ENCODE data around the gene ALOX12B. TPM values are rescaled to one million over a fixed set of nuclear protein-coding genes. Genes with fewer than 3 reads are reported as not detected.

The ALOX12B gene
- polyA plus RNA-seq, 3 donors from 2014 or later: 0.17 TPM; not detected in 2

- no peaks in the 10 kb centered on the region for H3K36me3 Mint-ChIP-seq
Observed at GRCh38 chr17:8073627-8074484, 13.7 kb downstream of the ALOX12B start.

GRCh38 chr17:8072729-8073461, 14.6 kb downstream of the ALOX12B start:
- Mint-ChIP-seq H3K27ac (peak overlapping the region in 3 of 6 donors; percentile 33 to 86 (median 75)), H3K4me3 (peak overlapping the region; percentile 42 to 72 (median 65)), H3K36me3 (no peaks in the 10 kb centered on the region), H3K27me3 (ENCODE audit: low read depth in 3 of 3) (peaks cover 12 to 32% (median 25%) of the 10 kb centered on the region in 3 donors), H3K4me1 (peaks cover 17 to 22% of the 10 kb centered on the region in 2 donors), H3K9me3 (peaks cover 0 to 2% (median 0%) of the 10 kb centered on the region in 6 donors)
- no peak for DNase-seq

More at GRCh38 chr17:8073627-8074484, 13.7 kb downstream of the ALOX12B start:
- Mint-ChIP-seq H3K9me3 (peaks cover 0 to 2% (median 0%) of the 10 kb centered on the region in 6 donors), H3K4me3 (peak overlapping the region; percentile 31 to 75 (median 71)), H3K4me1 (peaks cover 17 to 22% of the 10 kb centered on the region in 2 donors), H3K27me3 (ENCODE audit: low read depth in 3 of 3) (peaks cover 11 to 30% (median 25%) of the 10 kb centered on the region in 3 donors), H3K27ac (peak overlapping the region in 5 of 6 donors; percentile 47 to 84 (median 68))
- peak; percentile 71 to 76 (median 72) for DNase-seq

GRCh38 chr17:8072341-8072728, 15.2 kb downstream of the ALOX12B start:
- H3K27ac Mint-ChIP-seq: peak overlapping the region in 2 of 6 donors; percentile 33 to 86
- peaks cover 0 to 2% (median 0%) of the 10 kb centered on the region in 6 donors for H3K9me3 Mint-ChIP-seq
- DNase-seq: no peak
- peak overlapping the region; percentile 42 to 72 (median 65) for H3K4me3 Mint-ChIP-seq
- peaks cover 12 to 35% (median 24%) of the 10 kb centered on the region in 3 donors for H3K27me3 Mint-ChIP-seq (ENCODE audit: low read depth in 3 of 3)
- no peaks in the 10 kb centered on the region for H3K36me3 Mint-ChIP-seq
- peaks cover 17 to 22% of the 10 kb centered on the region in 2 donors for H3K4me1 Mint-ChIP-seq

GRCh38 chr17:8071496-8071895, 16.0 kb downstream of the ALOX12B start:
- Mint-ChIP-seq H3K4me3 (no peak overlapping the region), H3K36me3 (no peaks in the 10 kb centered on the region), H3K27me3 (ENCODE audit: low read depth in 3 of 3) (peaks cover 12 to 35% (median 23%) of the 10 kb centered on the region in 3 donors), H3K9me3 (peaks cover 0 to 2% (median 0%) of the 10 kb centered on the region in 6 donors), H3K4me1 (peaks cover 17 to 22% of the 10 kb centered on the region in 2 donors), H3K27ac (no peak overlapping the region)
- DNase-seq: no peak

GRCh38 chr17:8069587-8069860, 18.0 kb downstream of the ALOX12B start:
- no peak for DNase-seq
- Mint-ChIP-seq H3K27me3 (ENCODE audit: low read depth in 3 of 3) (peaks cover 10 to 37% (median 22%) of the 10 kb centered on the region in 3 donors), H3K27ac (no peak overlapping the region), H3K4me1 (peaks cover 15 to 22% of the 10 kb centered on the region in 2 donors), H3K9me3 (peaks cover 0 to 2% (median 0%) of the 10 kb centered on the region in 6 donors), H3K36me3 (no peaks in the 10 kb centered on the region), H3K4me3 (no peak overlapping the region)

GRCh38 chr17:8068736-8069586, 18.6 kb downstream of the ALOX12B start:
- Mint-ChIP-seq H3K9me3 (peaks cover 0 to 2% (median 0%) of the 10 kb centered on the region in 6 donors), H3K27ac (no peak overlapping the region), H3K4me1 (peaks cover 14 to 18% of the 10 kb centered on the region in 2 donors), H3K4me3 (no peak overlapping the region), H3K27me3 (ENCODE audit: low read depth in 3 of 3) (peaks cover 10 to 33% (median 18%) of the 10 kb centered on the region in 3 donors), H3K36me3 (no peaks in the 10 kb centered on the region)
- DNase-seq: no peak

GRCh38 chr17:8067806-8068205, 19.7 kb downstream of the ALOX12B start:
- Mint-ChIP-seq H3K36me3 (no peaks in the 10 kb centered on the region), H3K4me1 (peaks cover 4 to 6% of the 10 kb centered on the region in 2 donors), H3K27me3 (ENCODE audit: low read depth in 3 of 3) (peaks cover 11 to 32% (median 15%) of the 10 kb centered on the region in 3 donors), H3K27ac (no peak overlapping the region), H3K4me3 (no peak overlapping the region), H3K9me3 (peaks cover 0 to 2% (median 0%) of the 10 kb centered on the region in 6 donors)
- no peak for DNase-seq

- Mint-ChIP-seq H3K27me3 (ENCODE audit: low read depth in 3 of 3) (peaks cover 10 to 30% (median 15%) of the 10 kb centered on the region in 3 donors), H3K4me1 (no peaks in the 10 kb centered on the region), H3K9me3 (peaks cover 0 to 2% (median 0%) of the 10 kb centered on the region in 6 donors), H3K4me3 (no peak overlapping the region), H3K36me3 (no peaks in the 10 kb centered on the region), H3K27ac (no peak overlapping the region)
- no peak for DNase-seq
Observed at GRCh38 chr17:8066841-8067775, 20.4 kb downstream of the ALOX12B start.

- H3K27ac Mint-ChIP-seq: no peak overlapping the region
Observed at GRCh38 chr17:8064561-8065019, 22.9 kb downstream of the ALOX12B start.

GRCh38 chr17:8063761-8064534, 23.6 kb downstream of the ALOX12B start:
- Mint-ChIP-seq H3K9me3 (no peaks in the 10 kb centered on the region), H3K27me3 (ENCODE audit: low read depth in 3 of 3) (peaks cover 19 to 26% (median 19%) of the 10 kb centered on the region in 3 donors), H3K27ac (no peak overlapping the region), H3K4me1 (no peaks in the 10 kb centered on the region), H3K36me3 (no peaks in the 10 kb centered on the region), H3K4me3 (no peak overlapping the region)
- no peak for DNase-seq

More at GRCh38 chr17:8064561-8065019, 22.9 kb downstream of the ALOX12B start:
- no peak for DNase-seq
- peaks cover 16 to 25% (median 19%) of the 10 kb centered on the region in 3 donors for H3K27me3 Mint-ChIP-seq (ENCODE audit: low read depth in 3 of 3)
- H3K9me3 Mint-ChIP-seq: no peaks in the 10 kb centered on the region
- no peaks in the 10 kb centered on the region for H3K36me3 Mint-ChIP-seq
- no peaks in the 10 kb centered on the region for H3K4me1 Mint-ChIP-seq
- no peak overlapping the region for H3K4me3 Mint-ChIP-seq

GRCh38 chr17:8062807-8063483, 24.6 kb downstream of the ALOX12B start:
- Mint-ChIP-seq H3K27me3 (ENCODE audit: low read depth in 3 of 3) (peaks cover 16 to 27% (median 19%) of the 10 kb centered on the region in 3 donors), H3K9me3 (no peaks in the 10 kb centered on the region), H3K4me3 (no peak overlapping the region), H3K4me1 (peaks cover 0 to under 1% of the 10 kb centered on the region in 2 donors), H3K27ac (no peak overlapping the region), H3K36me3 (no peaks in the 10 kb centered on the region)
- DNase-seq: no peak
